GM12891 (cell line): ENCODE results near the gene F2R.

ENCODE experiments used
- POLR2A ChIP-seq: IDR thresholded peaks from 2 replicates; pipeline ENCODE4 v1.6.1; 2011; ENCODE audit warnings: low read depth, low read length, control low read depth
- POLR2AphosphoS5 ChIP-seq: IDR thresholded peaks from 2 replicates; pipeline ENCODE4 v1.6.1; 2011; ENCODE audit warnings: low read depth, low read length, control low read depth
- POU2F2 ChIP-seq: IDR thresholded peaks from 2 replicates; pipeline ENCODE4 v1.6.1; 2011; ENCODE audit warnings: low read depth, mild to moderate bottlenecking, control low read depth, low read length, moderate library complexity
- SPI1 ChIP-seq: IDR thresholded peaks from 2 replicates; pipeline ENCODE4 v1.6.1; 2011; ENCODE audit warnings: low read depth, low read length, control low read depth
- TAF1 ChIP-seq: IDR thresholded peaks from 2 replicates; pipeline ENCODE4 v1.6.1; 2011; ENCODE audit warnings: low read depth, low read length, control low read depth

GRCh38 chr5:76744632-76745031 lies 28.7 kb downstream of the F2R start:
- TF ChIP-seq TAF1: no peak
- no peak for TF ChIP-seq POLR2AphosphoS5
- TF ChIP-seq POLR2A: no peak
- no peak for TF ChIP-seq SPI1
- no peak for TF ChIP-seq POU2F2
